GM18951 (cell line): Measurements from ENCODE around the gene ANTXR2.

Source experiments
- POLR2A ChIP-seq: IDR thresholded peaks from 4 replicates; pipeline ENCODE4 v1.6.1; 2011; ENCODE audit warnings: mild to moderate bottlenecking; ENCODE audit not compliant: insufficient read length, insufficient read depth; ENCODE audit errors: extremely low read depth
- in situ Hi-C: fragments of 300-500 bp; cut with MboI; formaldehyde crosslinking; loops from one replicate; pipeline ENCODE4 v1.12.0; 2022; ENCODE audit warnings: low sequenced_read_pairs, mixed read lengths, inconsistent platforms; ENCODE audit not compliant: unreplicated experiment

ANTXR2 gene

DNA sequence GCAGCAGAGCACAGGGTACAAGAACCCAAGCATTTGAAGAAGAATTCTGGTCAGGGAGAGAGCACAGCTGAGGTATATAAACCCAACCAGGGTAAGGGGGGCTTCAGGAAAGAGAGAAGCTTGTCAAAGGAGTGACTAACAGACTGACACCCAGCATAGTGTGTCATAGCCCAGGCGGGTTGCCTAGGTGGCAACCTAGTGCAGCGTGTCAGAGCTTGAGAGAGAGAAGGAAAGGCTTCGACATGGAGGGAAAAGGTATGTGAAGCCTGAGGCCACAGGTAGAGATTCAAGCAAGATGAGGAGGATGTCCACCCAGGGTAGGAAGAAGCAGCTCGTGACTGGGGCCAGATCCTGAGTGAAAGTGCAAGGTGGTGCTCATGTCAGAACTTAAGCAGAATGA lies 8.5 kb upstream of the ANTXR2 start:
- TF ChIP-seq POLR2A = no peak
- in situ Hi-C loops = no loop called here

DNA sequence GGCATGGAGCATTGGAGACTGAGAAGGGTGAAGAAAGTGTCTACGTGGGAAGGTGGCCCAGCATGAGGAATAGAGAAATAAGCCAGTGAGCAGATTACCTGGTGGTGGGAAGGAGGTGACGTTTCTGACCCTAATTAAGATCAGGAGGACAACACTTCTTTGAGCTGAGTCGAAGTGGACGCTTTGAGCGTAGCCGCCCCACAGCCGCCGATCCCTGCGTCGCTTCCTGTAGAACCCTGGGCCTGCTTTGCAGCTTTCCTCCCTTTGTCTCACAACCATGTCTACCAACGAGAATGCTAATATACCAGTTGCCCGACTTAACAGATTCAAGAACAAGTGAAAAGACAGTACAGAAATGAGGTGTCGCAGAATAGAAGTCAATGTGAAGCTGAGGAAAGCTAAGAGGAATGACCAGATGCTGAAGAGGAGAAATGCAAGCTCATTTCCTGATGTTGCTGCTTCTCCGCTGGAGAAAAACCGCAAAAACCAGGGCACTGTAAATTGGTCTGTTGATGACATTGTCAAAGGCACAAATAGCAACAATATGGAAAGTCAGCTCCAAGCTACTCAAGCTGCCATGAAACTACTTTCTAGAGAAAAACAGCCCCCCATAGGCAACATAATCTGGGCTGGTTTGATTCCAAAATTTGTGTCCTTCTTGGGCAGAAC lies 6.4 kb upstream of the ANTXR2 start:
- in situ Hi-C loops = no loop called here
- TF ChIP-seq POLR2A = no peak

GRCh38 chr4:80078346-80079092 lies 5.5 kb upstream of the ANTXR2 start:
- in situ Hi-C loops = no loop called here
- no peak for TF ChIP-seq POLR2A

GRCh38 chr4:80077639-80078038 lies 4.6 kb upstream of the ANTXR2 start:
- in situ Hi-C loops = no loop called here
- TF ChIP-seq POLR2A = no peak

DNA sequence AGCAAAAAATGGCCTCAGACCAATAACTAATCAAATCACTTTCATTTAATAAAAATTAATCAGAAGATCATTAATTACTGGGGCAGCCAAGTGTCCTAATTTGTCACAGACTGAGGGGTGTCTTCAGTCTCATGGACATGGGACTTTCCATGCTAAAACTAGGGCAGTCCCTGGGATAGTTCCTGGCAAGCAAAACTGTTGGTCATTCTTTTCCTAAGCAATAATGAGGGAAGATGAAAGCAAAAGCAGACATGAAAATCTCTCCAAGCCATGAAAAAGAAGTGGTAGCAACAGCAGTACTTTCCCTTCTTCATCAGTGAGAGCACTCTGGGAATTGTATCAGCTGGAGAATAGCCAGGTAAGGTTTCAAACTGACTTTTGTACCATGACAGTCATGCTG lies 3.7 kb upstream of the ANTXR2 start:
- in situ Hi-C loops = no loop called here
- no peak for TF ChIP-seq POLR2A

DNA sequence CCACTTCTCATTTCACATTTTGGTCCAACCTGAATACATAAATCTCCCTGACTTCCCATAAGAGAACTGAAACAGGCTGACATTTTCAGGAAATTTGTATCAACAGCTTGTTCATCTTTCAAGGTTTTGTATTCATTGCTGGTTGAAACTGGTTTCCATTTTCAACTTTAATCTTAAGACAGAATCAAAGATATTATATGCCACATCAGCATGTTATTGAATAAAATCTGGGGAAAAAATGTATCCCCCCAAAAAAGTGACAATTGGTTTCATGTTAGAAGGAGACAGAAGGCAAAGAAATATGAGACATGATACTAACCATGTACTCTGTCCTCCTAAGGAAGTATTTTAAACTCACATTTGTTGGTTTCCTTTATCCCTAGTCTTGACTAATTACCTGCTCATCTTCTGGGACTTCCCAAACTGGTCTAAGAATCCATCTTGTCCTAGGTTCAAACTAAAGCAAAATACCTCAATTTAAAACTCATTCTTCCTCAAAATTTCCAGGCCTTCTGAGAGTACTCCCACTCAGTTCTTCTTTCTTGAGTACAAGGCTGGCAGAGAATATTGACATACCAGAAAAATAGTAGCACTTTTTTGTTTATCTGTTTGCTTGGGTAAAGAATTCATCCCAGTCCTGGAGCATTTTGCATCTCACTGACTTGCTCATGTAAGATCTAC lies 3.1 kb upstream of the ANTXR2 start:
- in situ Hi-C loops = no loop called here
- TF ChIP-seq POLR2A = no peak

DNA sequence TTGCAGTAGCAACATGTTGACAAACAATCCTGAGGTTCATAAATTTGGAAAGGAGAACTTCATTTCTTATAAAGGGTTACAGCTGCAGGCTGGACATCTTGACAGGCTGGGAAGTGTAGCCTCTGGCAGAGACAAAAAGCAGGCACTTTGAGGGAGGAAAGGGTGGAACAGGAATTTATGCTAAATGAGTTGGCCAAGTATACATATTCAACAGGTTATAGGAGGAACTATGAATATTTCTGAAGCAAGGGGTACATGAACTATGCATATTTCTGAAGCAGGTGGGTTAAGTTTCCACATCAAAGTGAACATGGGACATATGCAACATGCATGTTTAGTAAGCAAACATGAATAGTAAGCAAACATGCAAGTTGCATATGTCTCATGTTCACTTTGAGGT lies 1.6 kb upstream of the ANTXR2 start:
- in situ Hi-C loops = no loop called here
- no peak for TF ChIP-seq POLR2A

GRCh38 chr4:80074069-80074468 lies 1.0 kb upstream of the ANTXR2 start:
- in situ Hi-C loops = no loop called here
- TF ChIP-seq POLR2A = no peak

- TF ChIP-seq POLR2A = no peak
- in situ Hi-C loops = no loop called here
Measured at GRCh38 chr4:80073473-80074008, 512 bp upstream of the ANTXR2 start.

- in situ Hi-C loops = no loop called here
- no peak for TF ChIP-seq POLR2A
Measured at GRCh38 chr4:80072228-80072743, 743 bp downstream of the ANTXR2 start.

GRCh38 chr4:80071604-80072227 lies 1.3 kb downstream of the ANTXR2 start:
- TF ChIP-seq POLR2A = no peak
- in situ Hi-C loops = no loop called here

GRCh38 chr4:80070880-80071603 lies 2.0 kb downstream of the ANTXR2 start:
- in situ Hi-C loops = no loop called here
- TF ChIP-seq POLR2A = no peak
